H9 (cell line): Measurements from ENCODE around the gene TACR1. TPM values are rescaled to one million over a fixed set of nuclear protein-coding genes. Genes with fewer than 3 reads are reported as not detected.

Experiments used
- DNase-seq: peaks from one replicate; pipeline ENCODE4 v3.0.0-alpha.2; 2017
- H2AFZ ChIP-seq: one replicate; pipeline ENCODE4 v1.6.1; 2013; ENCODE audit warnings: mild to moderate bottlenecking, low read length, control low read depth, moderate library complexity
- H2AK5ac ChIP-seq: 2 replicates; pipeline ENCODE4 v1.6.1; 2013; ENCODE audit warnings: low read length, control low read depth, mixed read lengths; ENCODE audit not compliant: insufficient read length
- H2BK120ac ChIP-seq: one replicate; pipeline ENCODE4 v1.6.1; 2013; ENCODE audit warnings: low read depth, mild to moderate bottlenecking, low read length, control low read depth, inconsistent platforms; ENCODE audit not compliant: poor library complexity, severe bottlenecking
- H2BK12ac ChIP-seq: 2 replicates; pipeline ENCODE4 v1.6.1; 2013; ENCODE audit warnings: low read length, control low read depth, mixed read lengths, low read depth; ENCODE audit not compliant: insufficient read length
- H2BK15ac ChIP-seq: 2 replicates; pipeline ENCODE4 v1.6.1; 2013; ENCODE audit warnings: low read depth, low read length, control low read depth
- H2BK20ac ChIP-seq: one replicate; pipeline ENCODE4 v1.6.1; 2013; ENCODE audit warnings: low read depth, mild to moderate bottlenecking, low read length, control low read depth, inconsistent platforms; ENCODE audit not compliant: poor library complexity, severe bottlenecking
- H2BK5ac ChIP-seq: 2 replicates; pipeline ENCODE4 v1.6.1; 2013; ENCODE audit warnings: low read length, control low read depth, mixed read lengths; ENCODE audit not compliant: insufficient read length
- H3K14ac ChIP-seq: 2 replicates; pipeline ENCODE4 v1.6.1; 2013; ENCODE audit warnings: low read length, control low read depth; ENCODE audit not compliant: insufficient read depth
- H3K18ac ChIP-seq: 2 replicates; pipeline ENCODE4 v1.6.1; 2013; ENCODE audit warnings: low read depth, mild to moderate bottlenecking, mixed read lengths, low read length, control low read depth; ENCODE audit not compliant: insufficient read length
- H3K23ac ChIP-seq: 2 replicates; pipeline ENCODE4 v1.6.1; 2013; ENCODE audit warnings: low read length, control low read depth, mixed read lengths, low read depth; ENCODE audit not compliant: insufficient read length
- H3K23me2 ChIP-seq: 2 replicates; pipeline ENCODE4 v1.6.1; 2013; ENCODE audit warnings: low read depth, mild to moderate bottlenecking, mixed read lengths, low read length, control low read depth; ENCODE audit not compliant: insufficient read length, poor library complexity, severe bottlenecking
- H3K27ac ChIP-seq: 2 replicates; pipeline ENCODE4 v1.5.1; 2013; ENCODE audit warnings: low read length, control low read depth, mixed read lengths, low read depth; ENCODE audit not compliant: insufficient read length
- H3K27me3 ChIP-seq: 2 replicates; pipeline ENCODE4 v1.6.1; 2013; ENCODE audit warnings: low read length, control low read depth, inconsistent platforms; ENCODE audit not compliant: insufficient read depth
- H3K4ac ChIP-seq: 2 replicates; pipeline ENCODE4 v1.6.1; 2013; ENCODE audit warnings: low read depth, mild to moderate bottlenecking, control low read depth, inconsistent platforms, low read length, moderate library complexity
- H3K4me1 ChIP-seq: 2 replicates; pipeline ENCODE4 v1.6.1; 2013; ENCODE audit warnings: low read length, control low read depth, inconsistent platforms; ENCODE audit not compliant: insufficient read depth
- H3K4me2 ChIP-seq: 2 replicates; pipeline ENCODE4 v1.6.1; 2013; ENCODE audit warnings: low read length, control low read depth, mixed read lengths; ENCODE audit not compliant: insufficient read length, insufficient read depth
- H3K56ac ChIP-seq: 2 replicates; pipeline ENCODE4 v1.6.1; 2013; ENCODE audit warnings: low read depth, mild to moderate bottlenecking, mixed read lengths, low read length, control low read depth; ENCODE audit not compliant: insufficient read length
- H3K79me1 ChIP-seq: 2 replicates; pipeline ENCODE4 v1.6.1; 2013; ENCODE audit warnings: low read depth, mild to moderate bottlenecking, moderate library complexity, low read length, control low read depth, inconsistent platforms; ENCODE audit not compliant: insufficient read depth, poor library complexity, severe bottlenecking
- H3K79me2 ChIP-seq: 2 replicates; pipeline ENCODE4 v1.6.1; 2013; ENCODE audit warnings: low read length, control low read depth, inconsistent platforms; ENCODE audit not compliant: insufficient read depth
- H3K9ac ChIP-seq: 2 replicates; pipeline ENCODE4 v1.6.1; 2013; ENCODE audit warnings: low read length, control low read depth, mixed read lengths; ENCODE audit not compliant: insufficient read length; ENCODE audit errors: extremely low read depth
- H3K9me3 ChIP-seq: one replicate; pipeline ENCODE4 v1.6.1; 2013; ENCODE audit warnings: low read depth, low read length, inconsistent platforms; ENCODE audit not compliant: control insufficient read depth
- H3T11ph ChIP-seq: one replicate; pipeline ENCODE4 v1.6.1; 2013; ENCODE audit warnings: mild to moderate bottlenecking, low read length, control low read depth, inconsistent platforms
- H4K20me1 ChIP-seq: one replicate; pipeline ENCODE4 v1.6.1; 2013; ENCODE audit not compliant: control insufficient read depth, insufficient read length, insufficient read depth
- H4K5ac ChIP-seq: 2 replicates; pipeline ENCODE4 v1.6.1; 2013; ENCODE audit warnings: low read depth, mild to moderate bottlenecking, mixed read lengths, low read length, control low read depth; ENCODE audit not compliant: insufficient read length
- H4K8ac ChIP-seq: replicated peaks from 2 replicates; pipeline ENCODE4 v1.6.1; 2013; ENCODE audit warnings: low read length, control low read depth, mixed read lengths, low read depth; ENCODE audit not compliant: insufficient read length
- H4K91ac ChIP-seq: 2 replicates; pipeline ENCODE4 v1.6.1; 2013; ENCODE audit warnings: low read depth, mild to moderate bottlenecking, moderate library complexity, mixed read lengths, low read length, control low read depth; ENCODE audit not compliant: insufficient read length
- H3K27ac Mint-ChIP-seq, 3 experiments: 2 replicates in 2 of 3; 3 replicates in 1 of 3; pipeline ENCODE4 v1.8.0; 2020 to 2021; ENCODE audit warnings: mixed read lengths in 3 of 3, mild to moderate bottlenecking in 1 of 3, moderate library complexity in 1 of 3
- H3K27me3 Mint-ChIP-seq: 2 replicates; pipeline ENCODE4 v1.8.0; 2021; ENCODE audit warnings: low read depth, mild to moderate bottlenecking, moderate library complexity, mixed read lengths
- H3K36me3 Mint-ChIP-seq, 3 experiments: 2 replicates in 2 of 3; 3 replicates in 1 of 3; pipeline ENCODE4 v1.8.0; 2020 to 2021; ENCODE audit warnings: low read depth in 3 of 3, mixed read lengths in 3 of 3; ENCODE audit not compliant: insufficient read depth in 1 of 3
- H3K4me1 Mint-ChIP-seq, 2 experiments: 2 replicates each; pipeline ENCODE4 v1.8.0; 2020; ENCODE audit warnings: mixed read lengths in 2 of 2
- H3K4me3 Mint-ChIP-seq, 2 experiments: 2 replicates in 1 of 2; 3 replicates in 1 of 2; pipeline ENCODE4 v1.8.0; 2020 to 2021; ENCODE audit warnings: mild to moderate bottlenecking in 2 of 2, mixed read lengths in 2 of 2, moderate library complexity in 1 of 2
- H3K9me3 Mint-ChIP-seq, 2 experiments: 2 replicates in 1 of 2; 3 replicates in 1 of 2; pipeline ENCODE4 v1.8.0; 2020; ENCODE audit warnings: mild to moderate bottlenecking in 2 of 2, mixed read lengths in 2 of 2, moderate library complexity in 1 of 2
- WGBS: extraction: QIAGEN DNeasy Blood & Tissue Kit; methylation state at CpG from one replicate; pipeline ENCODE4 v1.1.7; 2013; ENCODE audit warnings: missing lambda C conversion rate, low lambda C conversion rate, mixed read lengths; ENCODE audit not compliant: insufficient read length; ENCODE audit errors: extremely low coverage; 5-methylcytosine and 5-hydroxymethylcytosine counted together
- total RNA-seq: library from RNA; stranded (reverse); gene quantifications from 2 replicates; pipeline ENCODE4 v1.2.1, GENCODE V29; 2021
- TF ChIP-seq, protein P1 (sequence below): fragments of 200-600 bp; sonication (generic); conservative IDR thresholded peaks from 3 replicates; pipeline ENCODE4 v1.8.0; 2021; ENCODE audit warnings: antibody characterized with exemption, mild to moderate bottlenecking

The TACR1 gene
- total RNA-seq, 1 experiment from 2014 or later = 1.4 TPM

- H3K4me3 Mint-ChIP-seq = no peak overlapping the region
These were observed 196.0 kb downstream of the TACR1 start for GRCh38 chr2:75003276-75003675.

More at GRCh38 chr2:75003276-75003675, 196.0 kb downstream of the TACR1 start:
- Histone ChIP-seq H3K23ac (no peak overlapping the region), H3K18ac (no peak overlapping the region), H4K8ac (no peak overlapping the region), H4K5ac (no peak overlapping the region), H3K4me1 (no peaks in the 10 kb centered on the region), H3T11ph (no peak overlapping the region), H4K91ac (no peak overlapping the region), H2BK12ac (no peak overlapping the region), H3K56ac (no peak overlapping the region), H3K27ac (no peak overlapping the region), H3K4me2 (no peak overlapping the region), H3K27me3 (no peaks in the 10 kb centered on the region), H2AK5ac (no peak overlapping the region), H3K79me2 (no peaks in the 10 kb centered on the region), H2BK15ac (no peak overlapping the region), H2BK20ac (no peak overlapping the region), H3K14ac (no peak overlapping the region), H4K20me1 (no peaks in the 10 kb centered on the region), H2BK5ac (no peak overlapping the region), H3K9ac (no peak overlapping the region), H3K23me2 (no peaks in the 10 kb centered on the region), H2BK120ac (no peak overlapping the region), H3K9me3 (no peaks in the 10 kb centered on the region), H3K4ac (no peak overlapping the region), H2AFZ (no peak overlapping the region), H3K79me1 (no peaks in the 10 kb centered on the region)
- WGBS = no CpG with 5 or more reads among the region's 2 CpGs
- no peak for DNase-seq
- TF ChIP-seq, protein P1, sequence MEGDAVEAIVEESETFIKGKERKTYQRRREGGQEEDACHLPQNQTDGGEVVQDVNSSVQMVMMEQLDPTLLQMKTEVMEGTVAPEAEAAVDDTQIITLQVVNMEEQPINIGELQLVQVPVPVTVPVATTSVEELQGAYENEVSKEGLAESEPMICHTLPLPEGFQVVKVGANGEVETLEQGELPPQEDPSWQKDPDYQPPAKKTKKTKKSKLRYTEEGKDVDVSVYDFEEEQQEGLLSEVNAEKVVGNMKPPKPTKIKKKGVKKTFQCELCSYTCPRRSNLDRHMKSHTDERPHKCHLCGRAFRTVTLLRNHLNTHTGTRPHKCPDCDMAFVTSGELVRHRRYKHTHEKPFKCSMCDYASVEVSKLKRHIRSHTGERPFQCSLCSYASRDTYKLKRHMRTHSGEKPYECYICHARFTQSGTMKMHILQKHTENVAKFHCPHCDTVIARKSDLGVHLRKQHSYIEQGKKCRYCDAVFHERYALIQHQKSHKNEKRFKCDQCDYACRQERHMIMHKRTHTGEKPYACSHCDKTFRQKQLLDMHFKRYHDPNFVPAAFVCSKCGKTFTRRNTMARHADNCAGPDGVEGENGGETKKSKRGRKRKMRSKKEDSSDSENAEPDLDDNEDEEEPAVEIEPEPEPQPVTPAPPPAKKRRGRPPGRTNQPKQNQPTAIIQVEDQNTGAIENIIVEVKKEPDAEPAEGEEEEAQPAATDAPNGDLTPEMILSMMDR = no peak
- H3K36me3 Mint-ChIP-seq = peaks cover 1 to 6% (median 5%) of the 10 kb centered on the region in 3 experiments; a peak in 3 of 7 replicates
- H3K4me1 Mint-ChIP-seq = no peaks in the 10 kb centered on the region
- no peaks in the 10 kb centered on the region; a peak in 1 of 5 replicates for H3K9me3 Mint-ChIP-seq
- H3K27me3 Mint-ChIP-seq = no peaks in the 10 kb centered on the region; the same call in 1 of the 2 replicates
- H3K27ac Mint-ChIP-seq = no peak overlapping the region
